ENCODE data around the gene TSKU. TPM values are rescaled to one million over a fixed set of nuclear protein-coding genes. Genes with fewer than 3 reads are reported as not detected.
"Not testable (repeated sequence)": the region's sequence is repeated elsewhere in the genome, so short reads cannot be mapped to it uniquely, and the experiment has no call there.

Gene TSKU, protein sequence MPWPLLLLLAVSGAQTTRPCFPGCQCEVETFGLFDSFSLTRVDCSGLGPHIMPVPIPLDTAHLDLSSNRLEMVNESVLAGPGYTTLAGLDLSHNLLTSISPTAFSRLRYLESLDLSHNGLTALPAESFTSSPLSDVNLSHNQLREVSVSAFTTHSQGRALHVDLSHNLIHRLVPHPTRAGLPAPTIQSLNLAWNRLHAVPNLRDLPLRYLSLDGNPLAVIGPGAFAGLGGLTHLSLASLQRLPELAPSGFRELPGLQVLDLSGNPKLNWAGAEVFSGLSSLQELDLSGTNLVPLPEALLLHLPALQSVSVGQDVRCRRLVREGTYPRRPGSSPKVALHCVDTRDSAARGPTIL
- total RNA-seq, result 10 to 100 TPM in 1 of 2 donors, 1 to 10 TPM in 1; 3.2 to 45.6 TPM

GRCh38 chr11:76783294-76783895, at the start of gene TSKU:
TSKU (plus strand) TSS chr11:76783356; CDS start chr11:76795617, 12,261 bp downstream.
- no peak for ATAC-seq (replicated peaks)
- peaks cover 43% of the 10 kb centered on the region for H3K27me3 Mint-ChIP-seq
- peak within 1 kb of the TSS; percentile 95 for H3K4me3 Mint-ChIP-seq
- no peaks in the 10 kb centered on the region for H3K9me3 Mint-ChIP-seq
- H3K27ac Mint-ChIP-seq, result peak within 1 kb of the TSS; percentile 99
- H3K4me1 Mint-ChIP-seq, result peaks cover 17% of the 10 kb centered on the region
- H3K36me3 Mint-ChIP-seq (ENCODE audit: low read depth), result peaks cover 25% of the 10 kb centered on the region

DNA sequence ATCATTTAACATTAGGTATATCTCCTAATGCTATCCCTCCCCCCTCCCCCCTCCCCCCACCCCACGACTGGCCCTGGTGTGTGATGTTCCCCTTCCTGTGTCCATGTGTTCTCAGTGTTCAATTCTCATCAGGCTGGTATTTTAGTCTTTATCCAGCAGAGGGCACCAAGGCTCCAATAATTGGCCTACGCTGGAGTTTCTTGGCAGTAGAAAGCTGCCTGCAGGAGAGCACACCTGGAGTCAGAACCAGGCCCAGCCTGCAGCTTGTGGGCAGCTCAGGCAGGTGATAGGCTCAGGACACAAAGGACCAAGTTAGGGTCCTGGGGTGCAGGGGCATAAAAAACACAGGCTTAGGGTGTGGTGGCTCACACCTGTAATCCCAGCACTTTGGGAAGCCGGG, 49.2 kb upstream of the TSKU start:
- not testable (repeated sequence) for H3K9me3 Mint-ChIP-seq; H3K4me3 Mint-ChIP-seq; H3K4me1 Mint-ChIP-seq; H3K36me3 Mint-ChIP-seq (ENCODE audit: low read depth); H3K27ac Mint-ChIP-seq
- ATAC-seq (replicated peaks), result peak; percentile 66
- H3K27me3 Mint-ChIP-seq, result peaks cover 11% of the 10 kb centered on the region

GRCh38 chr11:76734456-76735420, 48.4 kb upstream of the TSKU start:
- no peak overlapping the region for H3K27ac Mint-ChIP-seq
- no peak for ATAC-seq (replicated peaks)
- H3K27me3 Mint-ChIP-seq, result peaks cover 11% of the 10 kb centered on the region
- no peak overlapping the region for H3K4me3 Mint-ChIP-seq
- no peaks in the 10 kb centered on the region for H3K4me1 Mint-ChIP-seq
- no peaks in the 10 kb centered on the region for H3K36me3 Mint-ChIP-seq (ENCODE audit: low read depth)
- H3K9me3 Mint-ChIP-seq, result no peaks in the 10 kb centered on the region

GRCh38 chr11:76735841-76736240, 47.3 kb upstream of the TSKU start:
- Mint-ChIP-seq H3K27ac (no peak overlapping the region), H3K4me3 (no peak overlapping the region), H3K27me3 (peaks cover 7% of the 10 kb centered on the region), H3K36me3 (ENCODE audit: low read depth) (no peaks in the 10 kb centered on the region), H3K4me1 (no peaks in the 10 kb centered on the region), H3K9me3 (no peaks in the 10 kb centered on the region)
- ATAC-seq (replicated peaks), result no peak

- no peaks in the 10 kb centered on the region for H3K36me3 Mint-ChIP-seq (ENCODE audit: low read depth)
Observed at GRCh38 chr11:76736266-76736665, 46.9 kb upstream of the TSKU start.

DNA sequence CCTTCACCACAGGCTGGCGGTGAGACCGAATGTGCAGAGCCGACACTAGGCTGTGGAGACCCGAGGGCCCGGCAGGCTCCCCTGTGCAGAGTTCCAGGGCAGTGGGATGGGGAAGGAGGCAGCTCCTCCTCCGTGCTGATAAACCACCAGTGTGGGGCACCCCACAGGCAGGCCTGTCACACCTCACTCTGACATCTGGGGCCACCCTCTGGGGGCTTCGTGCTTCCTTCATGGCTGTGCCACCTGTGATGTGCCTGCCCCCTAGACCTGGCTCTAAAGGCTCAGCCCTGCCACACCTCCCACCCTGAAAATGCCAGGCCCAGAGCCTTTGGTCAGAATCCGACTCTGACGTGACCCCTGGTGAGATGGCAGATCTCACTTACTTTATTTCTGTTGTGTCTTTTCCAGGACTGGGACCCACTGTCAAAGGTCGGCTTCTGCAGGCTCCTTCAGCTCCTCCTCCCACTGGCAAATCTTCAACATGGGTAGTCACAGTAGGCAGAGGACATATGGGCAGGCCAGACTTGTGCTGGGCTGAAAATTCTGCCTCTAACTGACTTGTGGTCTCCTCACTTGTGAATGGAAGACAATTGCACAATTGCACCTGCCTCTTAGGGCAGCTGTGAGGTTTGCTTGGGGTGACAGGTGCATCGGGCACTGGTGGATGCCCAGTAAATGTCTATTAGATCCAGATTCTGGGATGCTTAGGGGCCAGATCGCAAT, 46.2 kb upstream of the TSKU start:
- H3K4me1 Mint-ChIP-seq, result no peaks in the 10 kb centered on the region
- no peak for ATAC-seq (replicated peaks)
- H3K27ac Mint-ChIP-seq, result no peak overlapping the region
- H3K27me3 Mint-ChIP-seq, result peaks cover 7% of the 10 kb centered on the region
- no peaks in the 10 kb centered on the region for H3K36me3 Mint-ChIP-seq (ENCODE audit: low read depth)
- H3K9me3 Mint-ChIP-seq, result no peaks in the 10 kb centered on the region
- H3K4me3 Mint-ChIP-seq, result no peak overlapping the region

More at GRCh38 chr11:76736266-76736665, 46.9 kb upstream of the TSKU start:
- no peaks in the 10 kb centered on the region for H3K9me3 Mint-ChIP-seq
- no peaks in the 10 kb centered on the region for H3K4me1 Mint-ChIP-seq
- H3K27me3 Mint-ChIP-seq, result peaks cover 7% of the 10 kb centered on the region
- no peak for ATAC-seq (replicated peaks)
- no peak overlapping the region for H3K27ac Mint-ChIP-seq
- no peak overlapping the region for H3K4me3 Mint-ChIP-seq

- peak overlapping the region; percentile 1 for H3K27ac Mint-ChIP-seq
- no peak overlapping the region for H3K4me3 Mint-ChIP-seq
- H3K27me3 Mint-ChIP-seq, result peaks cover 7% of the 10 kb centered on the region
- H3K36me3 Mint-ChIP-seq (ENCODE audit: low read depth), result no peaks in the 10 kb centered on the region
- no peaks in the 10 kb centered on the region for H3K4me1 Mint-ChIP-seq
- no peak for ATAC-seq (replicated peaks)
- H3K9me3 Mint-ChIP-seq, result no peaks in the 10 kb centered on the region
Observed at GRCh38 chr11:76738618-76739240, 44.4 kb upstream of the TSKU start.

- Mint-ChIP-seq H3K4me3 (no peak overlapping the region), H3K9me3 (no peaks in the 10 kb centered on the region)
Observed at GRCh38 chr11:76739798-76740197, 43.4 kb upstream of the TSKU start.

GRCh38 chr11:76740772-76741171, 42.4 kb upstream of the TSKU start:
- ATAC-seq (replicated peaks), result no peak
- no peaks in the 10 kb centered on the region for H3K36me3 Mint-ChIP-seq (ENCODE audit: low read depth)
- H3K27ac Mint-ChIP-seq, result no peak overlapping the region

More at GRCh38 chr11:76739798-76740197, 43.4 kb upstream of the TSKU start:
- Mint-ChIP-seq H3K27me3 (peaks cover 7% of the 10 kb centered on the region), H3K27ac (no peak overlapping the region), H3K36me3 (ENCODE audit: low read depth) (no peaks in the 10 kb centered on the region), H3K4me1 (no peaks in the 10 kb centered on the region)
- no peak for ATAC-seq (replicated peaks)

DNA sequence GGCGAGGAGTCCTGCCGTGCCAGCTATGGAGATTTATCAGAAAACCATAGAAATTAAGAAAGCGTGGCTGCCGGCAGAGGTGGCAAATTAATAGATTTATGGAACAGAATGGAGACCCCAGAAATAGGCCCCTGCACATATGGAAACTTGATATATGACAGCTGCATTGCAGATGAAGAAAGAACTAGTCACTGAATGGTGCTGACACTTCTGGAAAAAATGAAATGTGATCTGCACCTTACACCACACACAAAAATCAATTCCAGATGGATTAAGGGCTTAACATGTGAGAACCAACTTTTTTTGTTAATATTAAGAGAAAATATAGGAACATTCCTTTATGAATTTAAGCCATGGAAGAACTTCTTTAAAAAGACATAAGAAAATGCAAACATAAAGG, 40.3 kb upstream of the TSKU start:
- Mint-ChIP-seq H3K27ac (no peak overlapping the region), H3K36me3 (ENCODE audit: low read depth) (no peaks in the 10 kb centered on the region), H3K27me3 (peaks cover 17% of the 10 kb centered on the region), H3K4me1 (no peaks in the 10 kb centered on the region), H3K4me3 (no peak overlapping the region), H3K9me3 (no peaks in the 10 kb centered on the region)
- ATAC-seq (replicated peaks), result no peak

More at GRCh38 chr11:76740772-76741171, 42.4 kb upstream of the TSKU start:
- H3K4me1 Mint-ChIP-seq, result no peaks in the 10 kb centered on the region
- no peaks in the 10 kb centered on the region for H3K9me3 Mint-ChIP-seq
- no peak overlapping the region for H3K4me3 Mint-ChIP-seq
- peaks cover 10% of the 10 kb centered on the region for H3K27me3 Mint-ChIP-seq

GRCh38 chr11:76744186-76745043, 38.7 kb upstream of the TSKU start:
- ATAC-seq (replicated peaks), result no peak
- Mint-ChIP-seq H3K4me1 (no peaks in the 10 kb centered on the region), H3K27me3 (peaks cover 13% of the 10 kb centered on the region), H3K36me3 (ENCODE audit: low read depth) (no peaks in the 10 kb centered on the region), H3K27ac (no peak overlapping the region), H3K9me3 (no peaks in the 10 kb centered on the region), H3K4me3 (no peak overlapping the region)

- ATAC-seq (replicated peaks), result no peak
- Mint-ChIP-seq H3K4me3 (no peak overlapping the region), H3K4me1 (no peaks in the 10 kb centered on the region), H3K36me3 (ENCODE audit: low read depth) (no peaks in the 10 kb centered on the region), H3K27me3 (peaks cover 13% of the 10 kb centered on the region), H3K27ac (no peak overlapping the region), H3K9me3 (no peaks in the 10 kb centered on the region)
Observed at GRCh38 chr11:76745044-76745376, 38.1 kb upstream of the TSKU start.
